Daoy (cell line): ENCODE data around the gene ZSWIM6. TPM values are rescaled to one million over a fixed set of nuclear protein-coding genes. Genes with fewer than 3 reads are reported as not detected.
"Not testable (repeated sequence)": the region's sequence is repeated elsewhere in the genome, so short reads cannot be mapped to it uniquely, and the experiment has no call there.

ENCODE experiments used
- DNase-seq: peaks from one replicate; pipeline ENCODE4 v3.0.0-alpha.2; 2015; ENCODE audit warnings: low read depth
- total RNA-seq: library from RNA; depleted of rRNA; stranded (reverse); fragments of >200 nt; shearing (Covaris generic); gene quantifications from 2 replicates; pipeline ENCODE4 v1.2.3, GENCODE V29; 2014

The ZSWIM6 gene
- total RNA-seq, 1 experiment from 2014 or later: 3.6 TPM

DNA sequence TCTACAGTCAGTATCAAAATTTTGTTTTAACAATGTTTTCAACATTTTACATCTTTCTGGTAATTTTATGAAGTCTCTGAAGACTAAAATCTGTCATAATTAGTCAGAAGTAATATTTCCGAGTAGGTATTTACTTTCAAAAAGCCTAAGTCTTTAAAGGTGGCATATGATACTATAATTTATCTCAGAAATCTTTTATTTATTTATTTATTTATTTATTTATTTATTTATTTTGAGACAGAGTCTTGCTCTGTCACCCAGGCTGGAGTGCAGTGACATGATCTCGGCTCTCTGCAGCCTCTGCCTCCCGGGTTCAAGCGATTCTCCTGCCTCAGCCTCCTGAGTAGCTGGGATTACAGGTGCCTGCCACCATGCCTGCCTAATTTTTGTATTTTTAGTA is 74.4 kb downstream of the ZSWIM6 start:
- not testable (repeated sequence) for DNase-seq

DNA sequence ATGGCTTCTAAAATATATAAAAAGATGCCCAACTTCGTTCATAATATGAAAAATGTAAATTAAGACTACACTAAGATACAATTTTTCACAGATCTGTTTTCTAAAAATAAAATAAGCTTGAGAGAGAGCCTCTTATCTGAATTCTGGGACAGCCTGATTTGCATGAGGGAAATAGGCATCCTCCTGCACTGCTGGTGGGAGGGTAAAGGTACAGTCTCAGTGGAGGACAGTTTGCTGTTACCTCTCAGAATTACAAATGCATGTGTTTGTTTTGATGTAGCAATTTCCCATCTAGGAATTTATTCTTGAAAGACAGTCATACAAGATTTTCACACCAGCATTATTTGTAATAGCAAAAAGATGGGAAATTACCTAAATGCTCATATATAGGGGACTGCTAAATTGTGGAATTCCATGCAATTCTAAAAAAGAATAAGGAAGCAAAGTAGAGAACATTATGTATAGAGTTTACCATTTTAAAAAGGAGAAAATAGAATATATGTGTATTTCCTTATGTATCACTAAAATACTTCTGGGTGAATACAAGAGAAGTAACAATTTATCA is 75.7 kb downstream of the ZSWIM6 start:
- DNase-seq: no peak

DNA sequence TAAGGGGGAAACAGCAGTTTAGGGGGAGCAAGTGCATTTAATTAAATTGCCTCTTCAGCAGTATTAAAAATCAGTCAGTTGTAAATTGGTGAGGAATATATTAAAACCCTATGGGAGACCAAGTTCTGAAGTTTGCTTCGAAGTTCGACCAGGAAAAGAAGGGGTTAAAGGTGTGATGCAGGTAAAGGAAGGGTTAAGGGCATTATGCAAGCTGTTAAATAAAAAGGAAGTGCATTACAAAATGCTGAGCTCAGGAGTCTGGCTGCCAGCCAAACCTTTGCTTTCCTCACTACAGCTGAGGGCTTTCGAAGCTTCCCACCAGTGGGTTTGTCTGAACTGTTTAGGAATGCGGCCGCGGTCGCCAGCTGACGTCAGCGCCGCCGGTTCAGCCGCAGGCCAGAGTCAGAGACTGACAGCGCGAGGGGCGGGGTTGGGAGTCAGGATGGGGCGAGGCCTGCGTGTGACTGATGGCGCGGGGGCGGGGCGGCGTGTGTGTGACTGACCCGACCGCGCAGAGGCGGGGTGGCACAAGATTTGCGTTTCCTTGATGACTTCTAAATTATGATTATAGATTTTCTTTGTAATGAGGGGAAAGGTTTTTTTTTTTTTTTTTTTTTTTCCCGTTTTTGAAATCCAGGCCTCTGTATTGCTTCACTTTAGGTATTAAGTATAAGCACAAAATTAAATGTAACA is 76.6 kb downstream of the ZSWIM6 start:
- peak; percentile 100 for DNase-seq

DNA sequence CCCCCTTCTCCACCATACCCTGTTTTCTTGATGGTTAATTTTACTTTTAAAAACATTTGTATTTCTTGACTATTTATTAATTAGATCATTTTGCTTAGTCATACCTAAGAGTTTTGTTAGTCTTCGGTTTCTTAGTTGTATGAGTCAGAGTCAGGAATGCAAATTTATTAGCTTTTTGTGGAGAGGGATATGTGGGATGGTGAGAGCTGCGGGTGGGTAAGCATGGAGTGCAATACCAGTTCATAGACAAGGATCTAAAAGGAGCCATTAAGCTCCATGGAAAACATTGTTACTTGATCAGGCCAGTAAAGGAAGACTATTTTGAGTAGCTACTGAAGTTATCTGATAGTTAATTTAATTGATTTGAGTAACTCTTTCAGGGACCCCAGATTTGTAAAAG is 77.5 kb downstream of the ZSWIM6 start:
- DNase-seq: peak; percentile 88

DNA sequence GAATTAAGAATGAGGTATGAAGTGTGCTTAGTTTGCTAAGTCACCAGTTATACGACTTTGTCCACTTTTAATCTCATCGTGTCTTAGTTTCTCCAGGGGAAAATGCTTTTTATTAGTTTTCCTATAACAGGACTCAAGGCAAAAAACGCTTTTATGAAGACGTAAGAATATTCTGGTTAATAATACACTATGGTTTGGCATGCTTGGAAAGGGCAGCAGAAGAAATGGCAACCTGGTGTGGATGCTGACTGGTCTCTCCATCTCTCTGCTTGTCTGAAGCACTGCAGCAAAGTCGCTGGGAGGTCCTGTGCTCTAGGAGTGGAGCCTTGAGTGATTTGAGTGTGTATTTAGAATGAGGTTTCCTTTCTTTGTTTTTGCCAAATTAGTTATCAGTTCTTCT is 78.8 kb downstream of the ZSWIM6 start:
- no peak for DNase-seq

DNA sequence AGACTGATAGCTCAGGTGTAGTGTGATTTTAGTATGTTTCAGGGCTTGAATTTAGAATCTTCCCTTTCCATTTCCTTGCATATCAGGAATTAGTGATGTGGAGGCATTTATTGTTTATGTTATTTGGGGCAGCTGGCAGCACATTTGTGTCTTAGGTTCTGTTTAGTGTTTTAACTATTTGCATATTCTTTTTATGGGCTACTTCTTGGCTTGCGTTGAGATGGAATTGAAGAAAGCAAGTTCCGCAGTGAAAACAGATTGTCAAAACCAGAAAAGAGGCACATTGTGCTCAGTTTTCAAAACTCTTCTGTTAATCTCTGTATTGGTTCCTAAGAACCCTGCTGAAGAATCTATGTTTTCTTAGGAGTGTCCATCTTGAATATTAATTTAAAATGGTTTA is 80.3 kb downstream of the ZSWIM6 start:
- DNase-seq: no peak

DNA sequence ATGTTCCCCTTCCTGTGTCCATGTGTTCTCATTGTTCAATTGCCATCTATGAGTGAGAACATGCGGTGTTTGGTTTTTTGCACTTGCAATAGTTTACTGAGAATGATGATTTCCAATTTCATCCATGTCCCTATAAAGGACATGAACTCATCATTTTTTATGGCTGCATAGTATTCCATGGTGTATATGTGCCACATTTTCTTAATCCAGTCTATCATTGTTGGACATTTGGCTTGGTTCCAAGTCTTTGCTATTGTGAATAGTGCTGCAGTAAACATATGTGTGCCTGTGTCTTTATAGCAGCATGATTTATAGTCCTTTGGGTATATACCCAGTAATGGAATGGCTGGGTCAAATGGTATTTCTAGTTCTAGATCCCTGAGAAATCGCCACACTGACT is 81.1 kb downstream of the ZSWIM6 start:
- not testable (repeated sequence) for DNase-seq

DNA sequence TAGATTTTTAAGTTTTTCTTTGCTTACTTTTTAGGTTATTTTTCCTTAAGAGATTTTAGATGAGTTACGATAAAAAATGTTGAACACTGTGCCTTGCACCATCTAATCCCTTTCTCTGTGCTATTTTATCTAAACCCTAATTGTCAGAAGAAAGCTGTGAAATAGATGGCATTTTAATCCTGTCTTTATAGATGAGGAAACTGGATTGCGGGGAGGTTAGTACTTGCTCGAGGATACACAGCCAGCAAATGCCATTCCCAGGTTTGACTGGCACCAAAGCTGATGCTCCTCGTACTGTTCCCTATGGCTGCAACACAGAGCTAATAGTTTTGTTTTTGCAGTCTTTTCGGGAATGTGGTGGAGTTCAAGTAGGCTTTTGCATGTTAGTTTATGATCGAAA is 82.7 kb downstream of the ZSWIM6 start:
- DNase-seq: no peak

DNA sequence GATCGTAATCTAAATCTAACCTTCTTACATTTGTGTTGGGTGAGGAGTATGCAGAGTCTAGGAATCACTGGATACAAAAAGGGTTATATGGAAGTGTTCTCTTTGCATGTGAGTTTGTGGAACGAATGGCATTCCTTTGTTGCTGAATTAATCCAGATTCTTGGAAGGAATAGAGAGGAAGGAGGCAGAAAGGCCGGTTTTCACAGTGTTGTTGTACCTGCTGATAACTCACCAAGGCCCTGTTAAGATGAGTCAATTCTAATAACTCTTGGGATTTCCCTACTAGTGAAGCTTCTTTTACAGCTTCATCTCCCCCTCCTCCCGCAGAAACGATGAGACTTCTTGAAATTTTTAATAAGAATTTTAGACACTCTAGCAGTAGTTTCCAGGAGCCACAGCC is 84.0 kb downstream of the ZSWIM6 start:
- peak; percentile 10 for DNase-seq

DNA sequence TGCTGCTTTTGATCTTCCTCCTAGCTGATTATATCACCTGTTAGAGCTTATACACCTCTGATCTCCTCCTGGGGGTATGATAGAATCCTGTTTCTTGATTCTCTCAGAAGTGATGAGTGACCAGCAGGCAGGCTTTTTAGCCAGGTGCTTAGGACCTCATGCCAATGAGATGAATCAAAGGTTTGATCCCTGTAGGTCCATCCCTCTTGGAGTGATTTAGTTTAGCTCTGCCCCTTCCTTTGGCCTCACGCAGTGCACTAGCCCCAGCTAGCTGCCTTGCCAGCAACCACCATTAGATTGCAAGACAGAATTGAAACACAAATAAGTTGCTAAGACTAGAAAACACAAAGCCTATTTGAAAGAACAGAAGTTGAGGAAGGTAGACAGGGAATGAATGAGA is 84.4 kb downstream of the ZSWIM6 start:
- peak; percentile 8 for DNase-seq

DNA sequence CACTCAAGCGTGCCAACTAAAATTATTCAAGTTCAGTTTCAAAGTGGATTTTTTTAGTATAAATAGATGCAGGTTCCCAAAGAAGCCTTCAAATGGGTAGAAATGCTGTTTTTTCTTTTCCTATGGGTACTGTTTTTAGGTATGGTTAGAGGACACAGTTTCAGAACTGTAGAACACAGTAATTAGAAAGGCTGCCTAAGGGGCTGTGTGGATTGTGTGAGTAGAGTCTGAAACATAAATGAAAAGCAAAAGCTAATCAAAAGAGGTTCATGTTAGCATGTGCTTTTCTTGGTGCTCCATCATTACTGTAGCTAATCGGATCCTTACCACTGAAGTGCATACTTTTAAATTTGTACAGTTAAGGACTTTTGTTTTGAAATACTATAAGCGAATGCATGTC is 85.3 kb downstream of the ZSWIM6 start:
- DNase-seq: no peak

DNA sequence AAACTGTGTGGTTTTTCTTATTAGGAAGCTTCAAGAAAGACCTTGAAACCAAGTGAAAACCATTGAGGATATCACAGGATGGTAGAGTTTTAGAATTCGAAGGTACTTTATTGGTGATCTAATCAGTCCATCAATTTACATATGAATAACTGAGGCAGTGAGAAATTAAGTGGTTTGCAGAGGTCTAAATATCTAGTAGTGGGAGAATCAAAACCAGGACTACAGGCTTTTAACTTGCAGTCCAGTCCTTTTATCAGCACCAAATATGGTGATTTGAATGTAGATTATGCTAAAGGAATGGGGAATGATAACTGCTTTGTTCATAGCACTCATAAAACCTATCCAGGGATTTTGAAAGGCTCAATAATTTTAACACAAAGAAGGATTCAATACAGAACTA is 85.8 kb downstream of the ZSWIM6 start:
- DNase-seq: no peak

DNA sequence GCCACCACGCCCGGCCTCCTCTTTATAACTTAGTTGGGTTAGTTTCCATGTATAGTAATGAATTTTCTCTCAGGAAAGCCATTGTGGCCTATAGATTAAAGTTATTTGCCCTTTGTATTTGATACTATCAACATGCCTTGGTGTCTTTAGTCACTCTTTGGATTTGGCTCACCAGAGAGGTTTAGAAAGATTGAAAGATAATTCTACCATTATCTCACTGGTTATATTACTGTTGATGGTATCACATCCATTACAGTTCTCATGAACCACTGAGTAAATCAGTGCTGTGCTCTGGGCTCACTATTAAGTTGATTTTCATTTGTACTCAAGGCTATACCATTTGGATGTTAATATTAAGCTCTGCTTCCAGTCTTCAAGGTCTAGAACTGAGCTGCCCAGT is 87.0 kb downstream of the ZSWIM6 start:
- no peak for DNase-seq

DNA sequence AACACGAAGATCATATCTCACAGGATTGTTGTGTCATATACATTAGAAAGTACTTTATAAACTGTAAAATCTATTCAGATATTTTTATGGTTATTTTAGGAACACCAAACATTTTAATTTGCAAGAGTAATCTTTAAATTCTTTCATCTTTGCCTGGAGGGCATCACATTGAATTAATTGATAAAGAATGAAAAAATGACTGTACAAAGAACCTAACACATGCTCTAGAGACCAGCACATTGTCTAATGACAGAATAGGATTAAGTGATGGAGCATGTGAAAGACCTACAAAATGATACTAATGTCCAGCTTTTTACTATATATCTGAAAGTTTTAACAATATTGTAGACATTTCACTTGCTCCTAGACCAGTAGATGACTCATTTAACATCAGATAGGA is 88.0 kb downstream of the ZSWIM6 start:
- DNase-seq: no peak

DNA sequence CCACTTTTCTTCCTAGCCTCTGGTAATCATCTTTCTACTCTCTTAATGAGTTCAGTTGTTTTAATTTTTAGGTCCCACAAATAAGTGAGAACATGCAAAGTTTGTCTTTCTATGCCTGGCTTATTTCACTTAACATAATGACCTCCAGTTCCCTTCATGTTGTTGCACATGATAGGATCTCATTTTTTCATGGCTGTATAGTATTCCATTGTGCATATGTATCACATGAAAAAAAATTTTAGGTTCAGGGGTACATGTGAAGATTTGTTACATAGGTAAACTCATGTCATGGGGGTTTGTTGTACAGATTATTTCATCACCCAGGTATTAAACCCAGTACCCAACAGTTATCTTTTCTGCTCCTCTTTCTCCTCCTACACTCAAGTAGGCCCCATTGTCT is 89.2 kb downstream of the ZSWIM6 start:
- DNase-seq: not testable (repeated sequence)

DNA sequence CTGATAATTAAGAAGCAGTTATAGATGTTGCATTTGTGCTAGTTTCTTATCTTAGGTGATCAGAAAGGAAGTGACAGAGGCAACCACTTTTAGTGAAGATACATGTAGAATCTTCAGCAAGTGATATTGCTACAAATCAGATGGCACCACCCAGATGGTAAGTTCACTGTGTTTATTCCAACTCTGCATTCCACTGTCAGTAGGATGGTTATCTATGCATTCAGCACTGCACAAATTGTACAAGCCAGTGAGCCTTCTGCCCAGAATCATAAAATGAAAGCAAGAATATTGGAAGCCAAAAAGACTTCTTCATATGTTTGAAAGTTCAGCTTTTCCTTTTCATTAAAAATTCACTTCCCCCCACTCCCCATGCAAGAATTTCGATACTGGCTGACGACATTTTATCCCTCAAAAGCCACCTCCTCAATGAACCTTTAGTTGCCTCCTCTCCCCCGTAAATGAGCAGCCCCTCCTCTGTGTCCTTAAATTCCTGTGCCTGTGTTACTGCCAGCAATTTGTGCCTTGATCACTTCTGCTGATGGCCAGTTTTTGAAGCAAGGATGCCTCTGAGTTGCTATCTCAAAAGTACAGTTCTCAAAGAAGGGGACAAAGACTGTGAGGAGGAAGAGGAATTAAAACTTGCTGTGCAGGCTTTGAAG is 91.6 kb downstream of the ZSWIM6 start:
- no peak for DNase-seq

DNA sequence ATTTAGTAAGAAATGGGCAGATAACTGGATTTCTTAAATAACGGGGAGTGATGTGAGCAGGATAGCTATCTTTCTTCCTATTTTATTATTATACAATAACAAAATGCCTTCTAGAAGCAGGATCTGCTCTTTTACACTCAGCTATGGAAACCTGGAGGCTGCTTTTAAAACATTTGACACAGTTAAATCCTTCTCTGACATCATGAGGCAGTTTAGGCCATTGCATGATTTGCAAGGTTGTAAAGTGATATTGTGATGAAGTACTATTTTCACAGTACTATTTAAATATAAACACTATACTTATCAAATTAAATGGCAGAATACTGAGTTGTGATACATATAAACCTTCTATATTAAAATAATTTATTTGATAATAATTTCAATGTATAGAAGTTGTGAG is 93.9 kb downstream of the ZSWIM6 start:
- DNase-seq: no peak

DNA sequence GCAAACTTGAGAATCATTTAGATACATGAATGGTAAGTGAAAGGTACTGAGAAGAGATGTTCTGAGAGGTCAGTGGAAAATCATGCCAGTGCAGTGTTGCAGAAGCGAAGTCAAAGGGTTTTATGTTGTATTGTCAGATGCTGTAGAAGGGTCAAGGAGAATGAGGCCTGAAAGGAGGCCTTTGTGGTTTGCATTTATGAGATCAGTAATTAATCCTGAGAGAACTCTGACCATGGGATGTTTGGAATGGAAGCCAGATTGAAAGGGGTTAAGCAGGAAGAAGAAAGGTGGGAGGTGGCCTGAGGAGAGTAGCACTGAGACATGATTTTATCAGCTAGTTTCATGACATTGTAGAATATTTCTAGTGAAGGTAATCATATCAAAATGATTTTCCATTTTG is 97.8 kb downstream of the ZSWIM6 start:
- DNase-seq: no peak

DNA sequence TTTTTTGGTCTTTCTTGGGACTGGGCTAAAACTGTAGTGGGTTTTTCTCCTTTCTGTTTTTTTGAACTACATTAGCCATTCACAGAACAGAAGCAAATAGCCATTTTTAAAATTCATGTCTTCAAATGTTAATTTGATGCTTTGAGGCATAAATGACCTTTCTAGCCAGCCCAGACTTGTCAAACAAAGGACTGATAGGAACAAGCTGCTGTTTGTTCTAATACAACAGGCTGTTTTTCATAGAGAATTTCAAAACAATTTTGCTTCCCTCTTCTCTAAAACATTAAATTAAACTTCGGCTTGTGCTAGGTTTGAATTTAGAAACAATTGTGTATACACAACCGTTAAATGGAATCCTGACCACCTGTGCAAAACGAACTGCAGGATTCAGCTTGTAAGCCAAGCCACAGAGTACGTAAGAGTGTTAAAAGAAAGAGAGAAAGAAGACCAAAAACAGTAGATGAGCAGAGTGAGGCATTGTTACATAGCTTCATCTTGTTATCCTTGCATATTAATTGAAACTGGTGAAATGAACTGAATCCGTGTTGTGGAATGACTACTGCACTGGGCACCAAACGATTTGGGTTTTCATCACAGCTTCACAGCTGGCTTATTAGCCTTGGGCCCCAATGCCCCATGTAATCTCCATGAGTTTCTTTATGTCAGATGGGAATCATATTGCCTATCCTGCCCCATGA is 100.0 kb downstream of the ZSWIM6 start:
- no peak for DNase-seq

DNA sequence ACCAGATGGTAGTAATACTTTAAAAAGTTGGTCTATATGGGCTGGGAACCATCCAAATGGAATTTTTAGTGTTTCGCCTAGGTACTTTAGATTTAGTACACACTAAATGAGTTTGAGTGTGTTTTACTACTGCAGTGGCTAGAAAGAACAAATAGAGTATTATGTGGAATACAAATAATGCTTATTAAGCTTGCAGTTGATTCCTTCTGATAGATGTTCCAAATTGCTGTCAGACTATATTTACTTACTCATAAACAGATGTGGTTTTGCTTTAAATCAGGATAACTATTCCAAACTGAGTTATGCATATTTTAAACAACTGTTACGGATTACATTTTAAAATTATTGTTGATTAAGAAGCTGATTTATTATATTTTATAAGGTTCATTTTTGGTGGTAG is 103.3 kb downstream of the ZSWIM6 start:
- DNase-seq: no peak

DNA sequence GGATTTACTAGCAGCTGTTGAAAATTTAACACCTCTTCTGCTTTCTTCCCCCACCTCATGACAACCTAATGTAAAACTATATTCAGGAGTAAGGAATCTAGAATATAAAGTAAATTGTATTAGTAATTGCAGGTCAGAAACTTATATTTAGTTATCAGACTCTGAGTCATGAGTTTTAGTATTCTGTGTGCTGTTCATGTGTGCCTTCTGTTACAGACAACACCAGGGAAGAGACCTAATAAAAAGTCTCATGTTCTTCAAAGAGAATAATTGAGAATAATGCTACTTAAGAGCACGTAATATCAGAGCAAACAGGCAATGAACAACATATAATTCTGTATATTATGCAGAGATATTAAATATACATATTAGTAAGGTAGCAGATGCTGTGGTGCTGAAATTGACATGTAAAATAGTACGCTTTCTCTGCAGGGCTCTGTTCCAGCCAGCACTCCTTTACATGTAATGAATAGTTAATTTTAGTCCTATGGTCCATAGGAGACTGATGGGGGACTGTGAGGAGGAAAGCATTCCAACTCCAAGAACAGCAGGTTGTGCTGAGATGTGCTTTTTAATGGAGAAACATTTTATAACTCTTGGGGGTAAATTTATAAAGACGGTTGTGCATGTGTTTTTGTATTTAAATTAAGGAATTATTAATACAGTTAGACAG is 106.4 kb downstream of the ZSWIM6 start:
- DNase-seq: no peak

DNA sequence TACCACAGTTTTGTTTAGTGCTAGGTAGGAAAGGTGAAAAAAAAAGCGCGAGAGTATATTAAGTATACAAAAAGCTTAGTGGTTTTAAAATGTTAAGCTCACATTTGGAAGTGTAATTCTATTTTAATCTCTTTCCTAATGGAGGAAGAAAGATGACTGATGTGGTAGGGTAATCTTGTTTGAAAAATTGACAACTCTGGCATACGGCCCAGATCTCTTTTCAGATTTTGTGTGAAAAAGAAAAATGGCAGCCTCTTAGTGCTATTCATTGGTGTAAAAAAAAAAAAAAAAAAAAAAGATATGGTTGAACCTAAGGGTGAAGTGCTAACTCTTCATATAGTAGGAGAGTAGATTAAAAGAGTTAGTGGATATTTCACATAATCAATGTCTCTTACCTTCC is 108.0 kb downstream of the ZSWIM6 start:
- no peak for DNase-seq
